OCI-LY7 (cell line): Measurements from ENCODE around the gene LILRA2.

Experiments used
- CTCF ChIP-seq: fragments of 200-600 bp; sonication (generic); conservative IDR thresholded peaks from 2 replicates; pipeline ENCODE4 v1.5.1; 2014; ENCODE audit warnings: mild to moderate bottlenecking, antibody characterized with exemption, low read length, moderate library complexity, mixed read lengths
- EZH2phosphoT487 ChIP-seq: fragments of 200-600 bp; sonication (generic); IDR thresholded peaks from 2 replicates; pipeline ENCODE4 v1.6.1; 2018; ENCODE audit warnings: low read depth, borderline replicate concordance, mild to moderate bottlenecking, mixed run types, antibody characterized with exemption, low read length, moderate library complexity, mixed read lengths

GRCh38 chr19:54608205-54608604 lies 34.6 kb downstream of the LILRA2 start:
- TF ChIP-seq CTCF (no peak), EZH2phosphoT487 (no peak)
